ENCODE data around the gene PDZRN4. TPM values are rescaled to one million over a fixed set of nuclear protein-coding genes. Genes with fewer than 3 reads are reported as not detected.

PDZRN4 gene
- 59.5 TPM for total RNA-seq

GRCh38 chr12:41188058-41188840 lies at the start of gene PDZRN4:
TSS of gene PDZRN4 (plus strand) at chr12:41188320.

